ENCODE measurements around the gene HSFX3.
"Not testable (repeated sequence)": the region's sequence is repeated elsewhere in the genome, so short reads cannot be mapped to it uniquely, and the experiment has no call there.

Gene HSFX3

DNA sequence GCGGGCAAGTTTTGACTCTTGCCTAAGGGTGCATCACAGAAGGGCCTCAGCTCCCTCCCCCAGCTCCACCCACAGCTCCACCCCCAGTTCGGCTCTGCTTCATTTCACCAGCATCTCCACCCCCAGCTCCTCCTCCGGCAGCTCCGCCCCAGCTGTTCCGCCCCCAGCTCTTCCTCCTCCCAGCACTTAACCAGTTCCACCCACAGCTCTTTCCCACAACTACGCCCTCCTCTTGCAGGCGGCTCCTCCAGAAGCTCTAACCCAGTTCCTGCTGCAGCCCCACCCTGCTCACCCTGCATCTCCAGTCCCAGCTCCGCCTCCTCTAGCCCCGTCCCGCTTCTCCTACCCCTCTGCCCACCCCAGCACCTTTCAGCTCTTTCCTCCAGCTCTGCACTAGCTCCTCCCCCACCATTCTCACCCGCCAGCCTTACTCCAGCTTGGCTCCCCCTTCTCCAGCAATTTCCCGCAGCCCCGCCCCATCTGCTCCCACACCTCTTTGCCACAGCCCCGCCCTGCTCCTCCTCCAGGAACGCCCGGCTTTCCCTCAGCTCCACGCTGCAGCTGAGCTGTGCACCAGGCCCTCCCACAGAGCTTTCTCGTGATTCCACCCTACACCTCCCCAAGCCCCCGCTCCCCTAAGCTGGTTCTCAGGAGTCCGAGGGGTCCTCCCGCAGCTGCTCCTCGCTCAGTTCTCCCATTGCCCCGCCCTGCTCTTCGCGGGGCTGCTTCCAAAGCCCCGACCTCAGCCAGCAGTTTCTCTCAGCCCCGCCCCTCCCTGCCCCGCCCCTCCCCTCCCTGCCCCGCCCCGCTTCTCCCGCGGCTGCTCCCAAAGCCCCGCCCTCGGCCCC, 10.2 kb downstream of the HSFX3 start (continued):
- TF ChIP-seq, protein P1, sequence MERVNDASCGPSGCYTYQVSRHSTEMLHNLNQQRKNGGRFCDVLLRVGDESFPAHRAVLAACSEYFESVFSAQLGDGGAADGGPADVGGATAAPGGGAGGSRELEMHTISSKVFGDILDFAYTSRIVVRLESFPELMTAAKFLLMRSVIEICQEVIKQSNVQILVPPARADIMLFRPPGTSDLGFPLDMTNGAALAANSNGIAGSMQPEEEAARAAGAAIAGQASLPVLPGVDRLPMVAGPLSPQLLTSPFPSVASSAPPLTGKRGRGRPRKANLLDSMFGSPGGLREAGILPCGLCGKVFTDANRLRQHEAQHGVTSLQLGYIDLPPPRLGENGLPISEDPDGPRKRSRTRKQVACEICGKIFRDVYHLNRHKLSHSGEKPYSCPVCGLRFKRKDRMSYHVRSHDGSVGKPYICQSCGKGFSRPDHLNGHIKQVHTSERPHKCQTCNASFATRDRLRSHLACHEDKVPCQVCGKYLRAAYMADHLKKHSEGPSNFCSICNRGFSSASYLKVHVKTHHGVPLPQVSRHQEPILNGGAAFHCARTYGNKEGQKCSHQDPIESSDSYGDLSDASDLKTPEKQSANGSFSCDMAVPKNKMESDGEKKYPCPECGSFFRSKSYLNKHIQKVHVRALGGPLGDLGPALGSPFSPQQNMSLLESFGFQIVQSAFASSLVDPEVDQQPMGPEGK (CRISPR knock-in tag; IDR thresholded peaks at IDR 0.05; ENCODE audit: borderline replicate concordance) = no peak
- TF ChIP-seq RARB (CRISPR knock-in tag; IDR thresholded peaks at IDR 0.05) (no peak), PPARA (CRISPR knock-in tag; IDR thresholded peaks at IDR 0.05; ENCODE audit: borderline replicate concordance) (no peak), ZFP30 (CRISPR knock-in tag; IDR thresholded peaks at IDR 0.05) (no peak), OSR1 (CRISPR knock-in tag; IDR thresholded peaks at IDR 0.05) (no peak), BACH2 (CRISPR knock-in tag; IDR thresholded peaks at IDR 0.05; ENCODE audit: borderline replicate concordance) (no peak), ISL1 (CRISPR knock-in tag; IDR thresholded peaks at IDR 0.05) (no peak)

DNA sequence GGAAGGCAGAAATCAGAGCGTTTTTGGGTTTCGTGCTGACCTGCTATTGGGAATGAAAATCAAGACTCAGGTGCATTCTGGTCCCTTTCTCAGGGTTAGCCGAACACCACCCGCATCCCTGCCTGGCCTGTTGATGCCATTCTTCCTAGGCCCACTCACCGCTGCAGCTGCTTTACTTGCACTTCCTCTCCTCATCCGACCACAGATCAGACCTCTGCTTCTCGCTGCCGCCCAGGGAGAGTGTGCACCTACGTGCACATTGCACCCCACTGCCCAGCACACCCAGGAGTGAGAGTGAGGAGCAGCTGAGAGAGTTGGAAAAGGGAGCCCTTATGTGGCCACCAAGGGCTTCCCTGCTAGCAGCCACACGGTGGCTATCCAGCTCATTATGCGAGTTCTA, 12.2 kb downstream of the HSFX3 start:
- not testable (repeated sequence) for ATAC-seq

DNA sequence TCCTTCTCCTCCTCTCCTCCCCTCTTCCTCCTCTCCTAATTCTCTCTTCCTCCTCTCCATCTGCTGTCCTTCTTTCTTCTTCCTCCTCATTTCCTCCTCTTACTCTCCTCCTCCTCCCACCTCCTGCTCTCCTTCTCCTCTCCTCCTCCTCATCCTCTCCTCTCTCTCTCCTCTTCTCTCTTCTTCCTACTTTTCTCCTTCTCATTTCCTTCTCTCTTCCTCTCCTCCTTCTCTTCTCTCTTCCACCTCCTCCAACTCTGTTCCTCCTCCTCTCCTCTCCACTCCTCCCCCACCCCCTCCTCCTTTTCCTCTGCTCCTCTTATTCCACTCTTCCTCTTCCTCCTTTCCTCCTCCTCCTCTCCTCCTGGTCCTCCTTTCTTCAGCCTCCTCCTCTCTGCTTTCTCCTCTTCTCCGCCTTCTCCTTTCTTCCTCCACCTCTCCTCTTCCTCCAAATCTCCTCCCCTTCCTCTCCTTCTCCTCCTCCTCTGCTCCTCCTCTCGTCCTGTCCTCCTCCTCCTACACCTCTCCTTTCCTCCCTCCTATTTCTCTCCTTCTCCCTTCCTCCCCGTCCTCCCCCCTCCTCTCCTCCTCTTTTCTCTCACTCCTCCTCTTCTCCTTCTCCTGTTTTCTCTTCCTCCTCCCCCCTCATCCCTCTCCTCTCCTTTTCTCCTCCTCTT, 14.7 kb downstream of the HSFX3 start:
- not testable (repeated sequence) for ATAC-seq

DNA sequence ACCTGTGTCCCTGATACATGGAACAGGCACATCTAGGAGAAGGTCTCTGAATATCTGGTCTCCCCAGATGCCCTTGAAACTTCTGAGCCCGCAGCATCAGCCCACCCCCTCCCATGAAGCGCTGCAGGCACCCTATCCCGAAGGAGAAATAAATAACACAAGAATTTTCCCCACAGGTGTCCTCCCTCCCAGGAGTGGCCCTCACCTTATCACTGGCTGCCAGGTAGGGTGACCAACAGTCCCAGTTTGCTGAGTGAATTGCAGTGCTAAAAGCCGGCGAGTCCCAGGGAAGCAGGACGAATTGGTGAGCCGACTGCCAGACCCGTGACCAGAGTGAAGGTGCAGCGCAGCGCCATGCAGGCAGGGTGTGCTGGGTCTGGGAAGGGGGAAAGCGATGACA, 15.7 kb downstream of the HSFX3 start:
- ATAC-seq = not testable (repeated sequence)

DNA sequence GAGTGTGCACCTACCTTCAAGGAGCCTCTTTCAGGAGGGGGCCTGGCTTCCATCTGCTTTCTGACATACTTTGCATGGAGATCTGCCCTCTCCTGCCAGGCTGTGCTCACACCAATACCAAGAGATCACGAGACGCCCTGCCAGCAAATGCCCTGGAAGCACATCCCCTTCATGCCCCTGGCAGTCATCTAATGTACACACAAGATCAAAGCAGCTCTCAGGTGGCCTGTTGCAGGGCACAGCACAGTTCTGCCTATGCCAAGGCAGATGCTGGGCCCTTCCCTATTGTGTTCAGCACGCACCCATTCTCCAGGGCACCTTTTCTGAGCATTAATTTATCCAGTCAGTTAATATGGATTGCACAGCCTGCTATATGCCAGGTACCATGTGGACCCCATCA, 16.9 kb downstream of the HSFX3 start:
- ATAC-seq = not testable (repeated sequence)

DNA sequence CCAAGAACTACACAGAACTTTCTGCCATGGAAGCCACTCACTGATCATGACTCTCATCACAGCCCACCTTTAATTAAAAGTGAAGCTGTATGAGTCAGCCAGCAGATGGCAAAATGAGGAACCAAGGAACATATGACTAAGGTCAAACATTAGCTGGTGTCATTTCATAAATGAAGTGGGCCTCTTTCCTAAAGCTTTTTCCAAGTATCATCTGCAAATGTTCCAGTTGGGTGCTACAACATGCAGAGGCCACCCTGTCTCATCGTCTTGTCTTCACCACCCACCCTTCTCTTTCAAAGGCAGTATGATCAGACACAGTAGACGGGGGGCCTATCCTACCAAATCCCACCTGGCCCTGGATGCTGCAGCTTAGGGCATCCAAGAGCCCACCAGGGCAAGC, 18.1 kb downstream of the HSFX3 start:
- no peak for TF ChIP-seq PPARA (CRISPR knock-in tag; IDR thresholded peaks at IDR 0.05; ENCODE audit: borderline replicate concordance)
- no peak for TF ChIP-seq OSR1 (CRISPR knock-in tag; IDR thresholded peaks at IDR 0.05)
- TF ChIP-seq, protein P2, sequence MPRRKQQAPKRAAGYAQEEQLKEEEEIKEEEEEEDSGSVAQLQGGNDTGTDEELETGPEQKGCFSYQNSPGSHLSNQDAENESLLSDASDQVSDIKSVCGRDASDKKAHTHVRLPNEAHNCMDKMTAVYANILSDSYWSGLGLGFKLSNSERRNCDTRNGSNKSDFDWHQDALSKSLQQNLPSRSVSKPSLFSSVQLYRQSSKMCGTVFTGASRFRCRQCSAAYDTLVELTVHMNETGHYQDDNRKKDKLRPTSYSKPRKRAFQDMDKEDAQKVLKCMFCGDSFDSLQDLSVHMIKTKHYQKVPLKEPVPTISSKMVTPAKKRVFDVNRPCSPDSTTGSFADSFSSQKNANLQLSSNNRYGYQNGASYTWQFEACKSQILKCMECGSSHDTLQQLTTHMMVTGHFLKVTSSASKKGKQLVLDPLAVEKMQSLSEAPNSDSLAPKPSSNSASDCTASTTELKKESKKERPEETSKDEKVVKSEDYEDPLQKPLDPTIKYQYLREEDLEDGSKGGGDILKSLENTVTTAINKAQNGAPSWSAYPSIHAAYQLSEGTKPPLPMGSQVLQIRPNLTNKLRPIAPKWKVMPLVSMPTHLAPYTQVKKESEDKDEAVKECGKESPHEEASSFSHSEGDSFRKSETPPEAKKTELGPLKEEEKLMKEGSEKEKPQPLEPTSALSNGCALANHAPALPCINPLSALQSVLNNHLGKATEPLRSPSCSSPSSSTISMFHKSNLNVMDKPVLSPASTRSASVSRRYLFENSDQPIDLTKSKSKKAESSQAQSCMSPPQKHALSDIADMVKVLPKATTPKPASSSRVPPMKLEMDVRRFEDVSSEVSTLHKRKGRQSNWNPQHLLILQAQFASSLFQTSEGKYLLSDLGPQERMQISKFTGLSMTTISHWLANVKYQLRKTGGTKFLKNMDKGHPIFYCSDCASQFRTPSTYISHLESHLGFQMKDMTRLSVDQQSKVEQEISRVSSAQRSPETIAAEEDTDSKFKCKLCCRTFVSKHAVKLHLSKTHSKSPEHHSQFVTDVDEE (CRISPR knock-in tag; IDR thresholded peaks at IDR 0.05) = no peak
- TF ChIP-seq ZNF8 (CRISPR knock-in tag; IDR thresholded peaks at IDR 0.05) = no peak
- TF ChIP-seq, protein P3, sequence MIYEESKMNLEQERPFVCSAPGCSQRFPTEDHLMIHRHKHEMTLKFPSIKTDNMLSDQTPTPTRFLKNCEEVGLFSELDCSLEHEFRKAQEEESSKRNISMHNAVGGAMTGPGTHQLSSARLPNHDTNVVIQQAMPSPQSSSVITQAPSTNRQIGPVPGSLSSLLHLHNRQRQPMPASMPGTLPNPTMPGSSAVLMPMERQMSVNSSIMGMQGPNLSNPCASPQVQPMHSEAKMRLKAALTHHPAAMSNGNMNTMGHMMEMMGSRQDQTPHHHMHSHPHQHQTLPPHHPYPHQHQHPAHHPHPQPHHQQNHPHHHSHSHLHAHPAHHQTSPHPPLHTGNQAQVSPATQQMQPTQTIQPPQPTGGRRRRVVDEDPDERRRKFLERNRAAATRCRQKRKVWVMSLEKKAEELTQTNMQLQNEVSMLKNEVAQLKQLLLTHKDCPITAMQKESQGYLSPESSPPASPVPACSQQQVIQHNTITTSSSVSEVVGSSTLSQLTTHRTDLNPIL (CRISPR knock-in tag; IDR thresholded peaks at IDR 0.05; ENCODE audit: low read depth) = no peak
- no peak for TF ChIP-seq TCF4 (CRISPR knock-in tag; IDR thresholded peaks at IDR 0.05; ENCODE audit: borderline replicate concordance)
- TF ChIP-seq ZNF565 (CRISPR knock-in tag; conservative IDR thresholded peaks at IDR 0.05; ENCODE audit: low read depth) = no peak
- no peak for TF ChIP-seq ISL1 (CRISPR knock-in tag; IDR thresholded peaks at IDR 0.05)
- ATAC-seq = no peak

DNA sequence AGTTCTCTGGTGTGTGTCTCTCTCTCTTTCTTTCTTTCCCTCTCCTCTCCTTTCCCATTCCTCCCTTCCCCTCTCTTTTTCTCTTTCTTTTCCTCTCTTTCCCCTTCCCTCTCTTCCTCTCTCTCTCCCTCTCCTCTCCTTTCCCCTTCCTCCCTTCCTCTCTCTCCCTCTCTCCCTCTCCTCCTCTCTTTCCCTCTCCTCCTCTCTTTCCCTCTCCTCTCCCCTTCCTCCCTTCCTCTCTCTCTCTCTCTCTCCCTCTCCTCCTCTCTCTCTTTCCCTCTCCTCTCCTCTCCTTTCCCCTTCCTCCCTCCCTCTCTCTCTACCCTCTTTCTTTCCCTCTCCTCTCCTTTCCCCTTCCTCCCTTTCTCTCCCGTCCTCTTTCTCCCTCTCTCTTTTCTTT, 21.3 kb downstream of the HSFX3 start:
- ATAC-seq = no peak
- TF ChIP-seq, protein P3 (CRISPR knock-in tag; IDR thresholded peaks at IDR 0.05; ENCODE audit: low read depth) = no peak
- TF ChIP-seq TOX (CRISPR knock-in tag; IDR thresholded peaks at IDR 0.05; ENCODE audit: borderline replicate concordance) (no peak), ZC3H10 (CRISPR knock-in tag; IDR thresholded peaks at IDR 0.05) (no peak), RARB (CRISPR knock-in tag; IDR thresholded peaks at IDR 0.05) (no peak), SNAI2 (CRISPR knock-in tag; IDR thresholded peaks at IDR 0.05) (no peak)
- TF ChIP-seq, protein P2 (CRISPR knock-in tag; IDR thresholded peaks at IDR 0.05) = no peak
- TF ChIP-seq, protein P4, sequence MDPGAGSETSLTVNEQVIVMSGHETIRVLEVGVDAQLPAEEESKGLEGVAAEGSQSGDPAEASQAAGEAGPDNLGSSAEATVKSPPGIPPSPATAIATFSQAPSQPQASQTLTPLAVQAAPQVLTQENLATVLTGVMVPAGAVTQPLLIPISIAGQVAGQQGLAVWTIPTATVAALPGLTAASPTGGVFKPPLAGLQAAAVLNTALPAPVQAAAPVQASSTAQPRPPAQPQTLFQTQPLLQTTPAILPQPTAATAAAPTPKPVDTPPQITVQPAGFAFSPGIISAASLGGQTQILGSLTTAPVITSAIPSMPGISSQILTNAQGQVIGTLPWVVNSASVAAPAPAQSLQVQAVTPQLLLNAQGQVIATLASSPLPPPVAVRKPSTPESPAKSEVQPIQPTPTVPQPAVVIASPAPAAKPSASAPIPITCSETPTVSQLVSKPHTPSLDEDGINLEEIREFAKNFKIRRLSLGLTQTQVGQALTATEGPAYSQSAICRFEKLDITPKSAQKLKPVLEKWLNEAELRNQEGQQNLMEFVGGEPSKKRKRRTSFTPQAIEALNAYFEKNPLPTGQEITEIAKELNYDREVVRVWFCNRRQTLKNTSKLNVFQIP (CRISPR knock-in tag; IDR thresholded peaks at IDR 0.05; ENCODE audit: borderline replicate concordance, low read depth) = no peak
